HL-60 (cell line): ENCODE data around the gene TMEM89.

Source experiments
- DNase-seq, 2 experiments: peaks; one replicate each; pipeline ENCODE4 v3.0.0-alpha.2; 2010 to 2020; ENCODE audit warnings: low read depth in 1 of 2, low spot score in 1 of 2
- H3K27ac ChIP-seq: fragments of 250-450 bp; sonication (Bioruptor Pico); replicated peaks from 2 replicates; pipeline ENCODE4 v1.5.1; 2020; ENCODE audit warnings: mild to moderate bottlenecking, moderate library complexity
- H3K27me3 ChIP-seq: fragments of 250-450 bp; sonication (Bioruptor Pico); 2 replicates; pipeline ENCODE4 v1.5.1; 2021; ENCODE audit warnings: mild to moderate bottlenecking, moderate library complexity; ENCODE audit not compliant: insufficient read depth, poor library complexity, severe bottlenecking
- H3K4me3 ChIP-seq: replicated peaks from 2 replicates; pipeline ENCODE4 v1.5.1; 2011; ENCODE audit warnings: mild to moderate bottlenecking, control low read depth, low read length; ENCODE audit not compliant: insufficient read depth
- CTCF ChIP-seq: IDR thresholded peaks from one replicate; pipeline ENCODE4 v1.5.1; 2011; ENCODE audit warnings: low read length, control low read depth, inconsistent platforms; ENCODE audit not compliant: insufficient read depth
- GABPA ChIP-seq: IDR thresholded peaks from 2 replicates; pipeline ENCODE4 v1.6.1; 2012; ENCODE audit warnings: low read depth
- POLR2AphosphoS5 ChIP-seq: IDR thresholded peaks from 2 replicates; pipeline ENCODE4 v1.6.1; 2012; ENCODE audit warnings: low read depth
- REST ChIP-seq: IDR thresholded peaks from 2 replicates; pipeline ENCODE4 v1.6.1; 2012; ENCODE audit warnings: low read depth; ENCODE audit not compliant: insufficient replicate concordance
- SPI1 ChIP-seq: IDR thresholded peaks from 2 replicates; pipeline ENCODE4 v1.6.1; 2012; ENCODE audit warnings: low read depth, mild to moderate bottlenecking, borderline replicate concordance

The TMEM89 gene

DNA sequence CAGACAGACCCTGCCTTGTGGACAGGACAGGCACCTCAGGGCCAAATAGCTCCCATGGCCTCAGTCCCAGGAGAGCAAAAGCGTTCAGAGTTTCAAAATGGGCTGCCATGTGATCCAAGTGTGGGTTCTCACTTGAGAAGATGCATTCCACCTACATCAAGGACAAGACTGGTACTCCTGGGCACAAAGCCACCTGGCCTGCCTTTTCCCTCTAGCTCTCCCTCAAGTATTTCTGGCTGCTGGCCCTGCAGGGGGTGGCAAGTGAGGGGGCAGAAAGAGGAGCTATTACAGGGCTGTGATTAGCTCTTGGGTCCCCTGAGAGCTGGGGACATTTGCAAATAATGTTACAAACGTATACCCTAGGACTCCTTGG lies 20.0 kb downstream of the TMEM89 start:
- no peak for DNase-seq

DNA sequence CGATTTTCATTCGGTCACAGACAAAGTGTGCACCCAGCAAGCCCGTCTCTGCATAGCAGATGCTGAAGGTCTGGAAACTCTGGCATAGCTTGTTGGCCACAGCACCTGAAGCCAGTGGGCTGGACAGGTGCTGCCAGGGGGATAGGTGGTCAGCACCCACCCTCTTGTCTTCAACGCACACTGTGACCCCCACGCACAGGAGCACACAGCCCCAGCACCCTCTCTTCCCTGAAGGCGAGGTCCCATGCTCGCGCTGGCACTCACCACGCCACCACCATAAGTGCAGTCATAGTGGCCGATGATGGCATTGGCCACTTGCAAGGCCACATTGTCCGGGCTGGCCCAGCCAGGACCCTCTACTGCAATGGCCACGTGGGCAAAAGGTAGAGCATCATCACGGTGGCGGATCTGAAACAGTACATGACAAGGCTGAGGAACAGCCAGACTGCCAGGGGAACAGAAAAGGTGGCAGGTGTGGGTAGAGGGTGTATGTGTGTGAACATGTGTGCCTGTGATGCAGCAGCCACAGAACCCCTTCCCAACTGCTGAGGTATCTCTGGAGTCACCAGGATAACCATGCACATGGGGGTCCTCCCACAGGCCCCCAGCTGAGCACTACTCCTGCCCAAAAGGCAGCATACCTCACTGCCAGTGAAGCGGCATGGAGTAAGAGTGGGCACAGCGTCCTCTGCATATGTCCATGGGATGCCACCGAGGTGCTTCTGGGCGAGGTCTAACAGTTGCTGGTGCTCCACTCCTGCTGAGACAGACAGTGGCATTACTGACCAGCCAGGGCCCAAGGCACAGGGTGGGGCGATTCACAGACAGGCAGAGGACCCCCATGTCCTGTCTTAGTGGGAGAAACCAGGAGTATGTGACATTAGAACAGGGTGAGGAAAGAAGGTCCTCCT lies 20.6 kb downstream of the TMEM89 start:
- no peak overlapping the region for H3K27ac ChIP-seq
- no peak overlapping the region for H3K4me3 ChIP-seq
- no peaks in the 10 kb centered on the region for H3K27me3 ChIP-seq
- DNase-seq, result no peak
- no peak for TF ChIP-seq SPI1
- no peak for TF ChIP-seq REST
- no peak for TF ChIP-seq POLR2AphosphoS5
- TF ChIP-seq CTCF, result no peak
- no peak for TF ChIP-seq GABPA

More for the DNA sequence above, 20.0 kb downstream of the TMEM89 start:
- H3K27ac ChIP-seq, result no peak overlapping the region
- no peaks in the 10 kb centered on the region for H3K27me3 ChIP-seq
- TF ChIP-seq POLR2AphosphoS5 (no peak), REST (no peak), CTCF (no peak), GABPA (no peak), SPI1 (no peak)
- H3K4me3 ChIP-seq, result no peak overlapping the region

DNA sequence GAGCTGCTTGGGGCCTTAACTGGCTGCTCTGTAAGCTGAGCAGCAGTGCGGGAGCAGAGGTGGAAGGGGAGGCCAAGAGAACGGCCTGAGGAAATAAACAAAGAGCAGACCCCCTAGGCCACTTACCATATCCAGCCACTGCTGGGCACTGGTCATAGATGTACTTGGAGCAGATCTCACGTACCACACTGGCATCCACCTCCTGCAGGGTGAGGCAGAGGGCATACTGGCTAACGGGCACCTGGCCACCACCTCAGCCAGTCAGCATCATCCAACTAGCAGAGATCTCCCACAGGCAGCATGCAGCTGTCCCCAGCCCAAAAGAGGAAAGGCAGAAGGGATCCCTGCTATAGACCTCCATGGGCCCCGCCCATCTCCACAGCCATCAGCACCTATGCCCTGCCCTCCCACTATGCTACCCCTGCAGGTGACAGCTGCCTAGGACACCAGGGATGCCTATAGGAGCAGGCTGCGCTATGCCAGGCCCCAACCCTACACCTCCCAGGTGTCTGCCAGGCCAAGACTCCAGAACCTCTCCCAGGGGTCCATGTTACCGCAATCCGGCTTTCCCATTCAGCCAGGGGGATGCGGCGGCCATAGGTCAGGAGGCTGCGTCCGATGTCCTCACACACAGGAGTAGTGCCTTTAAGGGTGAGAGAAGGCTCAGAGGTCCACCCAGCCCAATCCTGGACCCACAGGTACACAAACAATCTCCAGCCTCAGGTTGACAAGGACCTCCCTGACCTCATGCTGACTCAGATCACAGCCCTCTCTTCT lies 21.9 kb downstream of the TMEM89 start:
- H3K4me3 ChIP-seq, result no peak overlapping the region
- H3K27me3 ChIP-seq, result peaks cover 3% of the 10 kb centered on the region
- TF ChIP-seq REST (no peak), SPI1 (no peak), GABPA (no peak), CTCF (no peak), POLR2AphosphoS5 (no peak)
- H3K27ac ChIP-seq, result no peak overlapping the region
- no peak for DNase-seq
